Astrocyte (in vitro differentiated cells and primary cell): ENCODE measurements around the gene ASCC3.
"Not testable (repeated sequence)": the region's sequence is repeated elsewhere in the genome, so short reads cannot be mapped to it uniquely, and the experiment has no call there.

ENCODE experiments used
- EZH2 ChIP-seq: IDR thresholded peaks from 2 replicates; pipeline ENCODE4 v1.6.1; 2012; ENCODE audit warnings: mild to moderate bottlenecking, low read length, inconsistent platforms; ENCODE audit not compliant: insufficient read depth
- TF ChIP-seq, protein P1 (sequence below): IDR thresholded peaks from 2 replicates; pipeline ENCODE4 v1.5.1; 2011; ENCODE audit warnings: low read depth, mild to moderate bottlenecking, inconsistent platforms, low read length, moderate library complexity; ENCODE audit not compliant: insufficient read depth

DNA sequence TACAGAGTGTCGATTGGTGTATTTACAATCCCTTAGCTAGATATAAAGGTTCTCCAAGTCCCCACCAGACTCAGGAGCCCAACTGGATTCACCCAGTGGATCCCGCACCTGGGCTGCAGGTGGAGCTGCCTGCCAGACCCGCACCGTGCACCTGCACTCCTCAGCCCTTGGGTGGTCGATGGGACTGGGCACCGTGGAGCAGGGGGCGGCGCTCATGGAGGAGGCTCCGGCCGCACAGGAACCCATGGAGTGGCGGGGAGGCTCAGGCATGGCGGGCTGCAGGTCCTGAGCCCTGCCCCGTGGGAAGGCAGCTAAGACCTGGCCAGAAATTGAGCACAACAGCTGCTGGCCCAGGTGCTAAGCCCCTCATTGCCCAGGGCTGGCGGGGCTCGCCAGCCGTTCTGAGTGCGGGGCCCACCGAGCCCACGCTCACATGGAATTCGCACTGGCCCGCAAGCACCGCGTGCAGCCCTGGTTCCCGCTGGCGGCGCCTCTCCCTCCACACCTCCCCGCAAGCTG lies 52.0 kb downstream of the ASCC3 start:
- TF ChIP-seq, protein P1, sequence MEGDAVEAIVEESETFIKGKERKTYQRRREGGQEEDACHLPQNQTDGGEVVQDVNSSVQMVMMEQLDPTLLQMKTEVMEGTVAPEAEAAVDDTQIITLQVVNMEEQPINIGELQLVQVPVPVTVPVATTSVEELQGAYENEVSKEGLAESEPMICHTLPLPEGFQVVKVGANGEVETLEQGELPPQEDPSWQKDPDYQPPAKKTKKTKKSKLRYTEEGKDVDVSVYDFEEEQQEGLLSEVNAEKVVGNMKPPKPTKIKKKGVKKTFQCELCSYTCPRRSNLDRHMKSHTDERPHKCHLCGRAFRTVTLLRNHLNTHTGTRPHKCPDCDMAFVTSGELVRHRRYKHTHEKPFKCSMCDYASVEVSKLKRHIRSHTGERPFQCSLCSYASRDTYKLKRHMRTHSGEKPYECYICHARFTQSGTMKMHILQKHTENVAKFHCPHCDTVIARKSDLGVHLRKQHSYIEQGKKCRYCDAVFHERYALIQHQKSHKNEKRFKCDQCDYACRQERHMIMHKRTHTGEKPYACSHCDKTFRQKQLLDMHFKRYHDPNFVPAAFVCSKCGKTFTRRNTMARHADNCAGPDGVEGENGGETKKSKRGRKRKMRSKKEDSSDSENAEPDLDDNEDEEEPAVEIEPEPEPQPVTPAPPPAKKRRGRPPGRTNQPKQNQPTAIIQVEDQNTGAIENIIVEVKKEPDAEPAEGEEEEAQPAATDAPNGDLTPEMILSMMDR: not testable (repeated sequence)
- not testable (repeated sequence) for TF ChIP-seq EZH2
